ENCODE data around the gene ADAMTS14.
"Not testable (repeated sequence)": the region's sequence is repeated elsewhere in the genome, so short reads cannot be mapped to it uniquely, and the experiment has no call there.

GRCh38 chr10:70663458-70664409 lies 8.6 kb upstream of the ADAMTS14 start:
- TF ChIP-seq POLR2A (IDR thresholded peaks at IDR 0.05; ENCODE audit: low read length); GATA1 (IDR thresholded peaks at IDR 0.05; ENCODE audit: low read depth, low read length): not testable (repeated sequence)

All from erythroblast (primary cell).